Epithelial cell of proximal tubule (primary cell): ENCODE results near the gene F12. TPM values are rescaled to one million over a fixed set of nuclear protein-coding genes. Genes with fewer than 3 reads are reported as not detected.
"Not testable (repeated sequence)": the region's sequence is repeated elsewhere in the genome, so short reads cannot be mapped to it uniquely, and the experiment has no call there.

Source experiments
- DNase-seq: peaks from one replicate; pipeline ENCODE4 v3.0.0-alpha.2; 2011; ENCODE audit warnings: low read depth
- H3K4me3 ChIP-seq: 2 replicates; pipeline ENCODE4 v1.5.1; 2011; ENCODE audit warnings: low read depth, mild to moderate bottlenecking, low read length
- CTCF ChIP-seq: conservative IDR thresholded peaks from 2 replicates; pipeline ENCODE4 v1.5.1; 2012; ENCODE audit warnings: low read depth, mild to moderate bottlenecking, low read length
- total RNA-seq: library from RNA; depleted of rRNA; stranded (reverse); fragments of >200 nt; gene quantifications from 2 replicates; pipeline ENCODE4 v1.2.3, GENCODE V29; 2015

The F12 gene
- total RNA-seq, 1 donor from 2014 or later, result 12.9 TPM

DNA sequence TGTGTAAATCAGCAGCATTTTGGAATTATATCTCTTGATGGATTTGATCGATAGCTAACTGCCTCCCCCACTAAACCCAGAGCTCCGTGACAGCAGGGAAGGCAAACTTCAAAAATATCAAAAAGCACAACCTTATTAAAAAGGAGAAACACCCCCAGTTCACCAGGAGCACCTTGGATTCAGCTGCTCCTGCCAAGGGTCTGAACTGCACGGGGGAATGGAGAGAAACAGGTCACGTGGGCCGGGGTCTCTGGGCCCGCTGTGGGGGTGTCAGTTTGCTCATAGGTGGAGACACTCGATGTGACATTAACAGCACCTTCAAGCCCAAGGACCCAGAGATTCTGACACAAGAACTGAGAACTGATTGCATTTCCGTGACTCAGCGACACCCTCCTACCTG lies 26.2 kb downstream of the F12 start:
- no peak for DNase-seq
- no peak for TF ChIP-seq CTCF
- no peak overlapping the region for H3K4me3 ChIP-seq

- H3K4me3 ChIP-seq, result no peak overlapping the region
- no peak for DNase-seq
- TF ChIP-seq CTCF, result peak; percentile 30
Observed at GRCh38 chr5:177382423-177383029, 26.8 kb downstream of the F12 start.

DNA sequence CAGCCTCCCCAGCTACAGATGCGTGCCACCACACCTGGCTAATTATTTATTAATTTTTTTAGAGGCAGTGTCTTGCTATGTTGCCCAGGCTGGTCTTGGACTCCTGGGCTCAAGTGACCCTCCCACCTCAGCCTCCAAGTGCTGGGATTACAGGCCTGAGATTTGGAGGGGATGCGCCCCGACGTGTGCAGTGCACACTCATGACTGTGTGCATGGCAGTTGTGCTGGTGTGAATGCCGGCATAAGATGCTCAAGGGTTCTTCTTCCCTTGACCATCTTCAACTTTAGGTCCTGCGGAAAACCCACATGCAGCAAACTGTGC lies 28.6 kb downstream of the F12 start:
- no peak for TF ChIP-seq CTCF
- H3K4me3 ChIP-seq, result no peak overlapping the region
- DNase-seq, result no peak

DNA sequence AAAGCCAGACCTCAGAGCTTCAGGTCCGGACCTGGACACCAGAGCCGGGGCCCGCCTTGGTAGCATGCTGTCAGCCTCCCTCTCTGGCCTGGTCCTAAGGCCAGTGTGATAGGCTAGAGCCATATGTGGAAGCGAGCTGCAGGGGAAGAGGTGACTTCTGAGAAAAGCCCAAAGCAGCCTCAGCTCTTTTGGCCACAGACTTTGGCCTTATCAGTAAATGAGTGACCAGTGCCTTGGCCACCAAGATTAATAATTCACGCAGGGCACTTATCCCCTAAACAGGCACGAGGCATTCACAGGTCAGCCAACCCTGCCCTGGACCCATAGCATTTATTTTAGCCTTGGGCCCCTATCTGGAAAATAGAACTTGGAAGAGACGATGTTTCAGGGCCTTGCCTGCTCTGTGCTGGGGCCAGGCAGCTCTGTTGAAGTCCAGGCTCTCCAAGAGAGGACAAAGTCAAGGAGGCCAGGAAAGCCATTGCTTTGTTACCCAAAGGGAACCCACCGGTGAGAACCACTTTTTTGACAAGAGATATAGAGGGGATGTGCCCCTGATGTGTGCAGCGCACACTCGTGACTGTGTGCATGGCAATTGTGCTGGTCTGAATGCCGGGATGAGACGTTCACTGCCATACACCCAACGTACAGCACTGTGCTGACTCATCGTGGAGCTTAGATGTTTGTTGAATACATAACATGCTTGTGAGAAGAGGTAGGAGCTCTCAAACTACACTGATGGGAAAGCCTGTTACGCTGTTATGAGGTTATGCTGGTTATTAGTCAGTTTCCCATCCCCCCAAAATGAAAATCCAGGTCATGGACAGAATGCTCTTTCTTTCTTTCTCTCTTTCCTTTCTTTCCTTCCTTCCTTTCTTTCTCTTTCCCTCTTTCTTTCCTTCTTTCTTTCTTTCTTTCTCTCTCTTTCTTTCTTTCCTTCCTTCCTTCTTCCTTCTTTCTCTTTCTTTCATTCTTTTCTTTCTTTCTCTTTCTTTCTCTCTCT lies 30.2 kb downstream of the F12 start:
- no peak for TF ChIP-seq CTCF
- DNase-seq, result peak; percentile 85
- no peak overlapping the region for H3K4me3 ChIP-seq

- DNase-seq, result no peak
- peak; percentile 22 for TF ChIP-seq CTCF
- no peak overlapping the region for H3K4me3 ChIP-seq
Observed at GRCh38 chr5:177377851-177378776, 31.2 kb downstream of the F12 start.

- H3K4me3 ChIP-seq, result no peak overlapping the region
- peak; percentile 17 for TF ChIP-seq CTCF
- no peak for DNase-seq
Observed at GRCh38 chr5:177376107-177376506, 33.3 kb downstream of the F12 start.

DNA sequence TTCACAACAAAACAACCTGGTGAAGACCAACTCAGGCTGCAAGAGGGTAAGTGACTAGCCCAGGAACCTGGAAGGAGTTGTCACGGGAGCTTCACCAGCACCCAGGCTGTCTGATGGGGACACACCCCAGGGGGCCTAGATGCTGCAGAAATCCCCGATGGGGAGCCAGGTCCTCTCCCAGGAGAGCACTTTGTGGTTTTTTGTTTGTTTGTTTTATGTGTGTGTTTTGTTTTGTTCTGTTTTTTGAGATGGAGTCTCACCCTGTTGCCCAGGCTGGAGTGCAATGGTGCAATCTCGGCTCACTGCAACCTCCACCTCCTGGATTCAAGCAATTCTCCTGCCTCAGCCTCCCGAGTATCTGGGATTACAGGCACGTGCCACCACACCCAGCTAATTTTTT lies 33.8 kb downstream of the F12 start:
- DNase-seq, H3K4me3 ChIP-seq: not testable (repeated sequence)
